SK-N-MC (cell line): ENCODE results near the gene LHX6.

Experiments
- EZH2 ChIP-seq: fragments of 200-600 bp; sonication (generic); IDR thresholded peaks from one replicate; pipeline ENCODE4 v1.6.1; 2017; ENCODE audit warnings: antibody characterized with exemption
- FOXP2 ChIP-seq: optimal IDR thresholded peaks from 2 replicates; pipeline ENCODE3; 2011; ENCODE audit warnings: mild to moderate bottlenecking, moderate library complexity; ENCODE audit not compliant: insufficient read depth; ENCODE audit errors: extremely low read length, control extremely low read depth
- POLR2AphosphoS5 ChIP-seq: IDR thresholded peaks from 2 replicates; pipeline ENCODE4 v1.6.1; 2012; ENCODE audit warnings: mild to moderate bottlenecking, low read depth, low read length, borderline replicate concordance

DNA sequence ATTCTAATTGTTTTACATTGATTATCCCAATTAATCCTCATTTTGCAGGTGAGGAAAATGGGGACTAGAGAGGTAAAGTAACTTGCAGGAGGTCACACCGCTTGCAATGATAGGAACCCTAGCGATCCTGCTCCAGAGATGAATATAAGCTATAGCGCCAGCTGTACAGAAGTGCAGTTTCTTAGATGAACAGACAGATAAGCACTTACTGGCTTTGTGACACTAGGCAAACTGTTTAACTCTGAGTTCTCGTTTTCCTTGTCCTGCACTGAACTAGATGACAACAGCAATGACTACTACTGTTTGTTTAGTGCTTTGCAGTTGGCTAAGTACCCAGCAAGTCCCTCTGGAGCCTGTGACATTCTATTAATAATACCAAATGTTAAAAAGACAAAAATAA, 11.1 kb downstream of the LHX6 start:
- TF ChIP-seq POLR2AphosphoS5, result no peak
- no peak for TF ChIP-seq EZH2
- no peak for TF ChIP-seq FOXP2
